Esophagus squamous epithelium (tissue), 4 donors: ENCODE data around the gene GOLGB1.

Experiments used
- POLR2A ChIP-seq, 4 donors: fragments of 450-650 bp; IDR thresholded peaks; one replicate each; pipeline ENCODE4 v1.6.1; 2017; ENCODE audit warnings: antibody characterized with exemption in 4 of 4, mild to moderate bottlenecking in 4 of 4, moderate library complexity in 3 of 4
- TF ChIP-seq, protein P1 (sequence below), 6 experiments: fragments of 450-650 bp in 4 of 6; fragments of 200-600 bp in 2 of 6; sonication (generic) in 2 of 6; IDR thresholded peaks; one replicate each; pipeline ENCODE4 v1.5.1; 2016 to 2019; ENCODE audit warnings: antibody characterized with exemption in 6 of 6, mild to moderate bottlenecking in 4 of 6, moderate library complexity in 4 of 6

- TF ChIP-seq, protein P1, sequence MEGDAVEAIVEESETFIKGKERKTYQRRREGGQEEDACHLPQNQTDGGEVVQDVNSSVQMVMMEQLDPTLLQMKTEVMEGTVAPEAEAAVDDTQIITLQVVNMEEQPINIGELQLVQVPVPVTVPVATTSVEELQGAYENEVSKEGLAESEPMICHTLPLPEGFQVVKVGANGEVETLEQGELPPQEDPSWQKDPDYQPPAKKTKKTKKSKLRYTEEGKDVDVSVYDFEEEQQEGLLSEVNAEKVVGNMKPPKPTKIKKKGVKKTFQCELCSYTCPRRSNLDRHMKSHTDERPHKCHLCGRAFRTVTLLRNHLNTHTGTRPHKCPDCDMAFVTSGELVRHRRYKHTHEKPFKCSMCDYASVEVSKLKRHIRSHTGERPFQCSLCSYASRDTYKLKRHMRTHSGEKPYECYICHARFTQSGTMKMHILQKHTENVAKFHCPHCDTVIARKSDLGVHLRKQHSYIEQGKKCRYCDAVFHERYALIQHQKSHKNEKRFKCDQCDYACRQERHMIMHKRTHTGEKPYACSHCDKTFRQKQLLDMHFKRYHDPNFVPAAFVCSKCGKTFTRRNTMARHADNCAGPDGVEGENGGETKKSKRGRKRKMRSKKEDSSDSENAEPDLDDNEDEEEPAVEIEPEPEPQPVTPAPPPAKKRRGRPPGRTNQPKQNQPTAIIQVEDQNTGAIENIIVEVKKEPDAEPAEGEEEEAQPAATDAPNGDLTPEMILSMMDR (IDR thresholded peaks at IDR 0.05) = no peak
- TF ChIP-seq POLR2A (IDR thresholded peaks at IDR 0.05) = no peak
Observed at GRCh38 chr3:121651684-121652083, 97.9 kb downstream of the GOLGB1 start.
